OCI-LY3 (cell line): ENCODE data around the gene NIPAL4.

ENCODE experiments used
- H2AFZ ChIP-seq: fragments of 200-600, 300-600 bp; shearing (Covaris generic); 2 replicates; pipeline ENCODE4 v1.6.0; 2014; ENCODE audit warnings: antibody characterized with exemption, low read depth, low read length
- H3K27ac ChIP-seq: fragments of 200-600, 300-600 bp; sonication (generic); 2 replicates; pipeline ENCODE4 v1.5.1; 2014; ENCODE audit warnings: mild to moderate bottlenecking, low read length, moderate library complexity, mixed read lengths
- H3K27me3 ChIP-seq: fragments of 200-600, 300-600 bp; sonication (generic); 2 replicates; pipeline ENCODE4 v1.6.1; 2014; ENCODE audit warnings: low read depth, low read length, mixed read lengths
- H3K36me3 ChIP-seq: fragments of 200-600, 300-600 bp; sonication (generic); replicated peaks from 2 replicates; pipeline ENCODE3; 2014; ENCODE audit warnings: low read depth, low read length, mixed read lengths
- H3K4me1 ChIP-seq: fragments of 300-600, 200-600 bp; sonication (generic); 2 replicates; pipeline ENCODE4 v1.6.1; 2014; ENCODE audit warnings: low read length, mixed read lengths
- H3K4me2 ChIP-seq: fragments of 200-600, 300-600 bp; sonication (generic); 2 replicates; pipeline ENCODE4 v1.6.1; 2014; ENCODE audit warnings: low read length, mixed read lengths
- H3K4me3 ChIP-seq: fragments of 300-600, 200-600 bp; sonication (generic); 2 replicates; pipeline ENCODE4 v1.5.1; 2014; ENCODE audit warnings: antibody characterized with exemption, mild to moderate bottlenecking, low read length, moderate library complexity
- H3K79me2 ChIP-seq: fragments of 300-600, 200-600 bp; shearing (Covaris generic); 2 replicates; pipeline ENCODE4 v1.6.1; 2014; ENCODE audit warnings: mild to moderate bottlenecking, low read length, mixed read lengths
- H3K9ac ChIP-seq: fragments of 300-600, 200-600 bp; shearing (Covaris generic); 2 replicates; pipeline ENCODE4 v1.6.0; 2014; ENCODE audit warnings: mild to moderate bottlenecking, low read length, moderate library complexity
- H3K9me3 ChIP-seq: fragments of 200-600, 300-600 bp; shearing (Covaris generic); 2 replicates; pipeline ENCODE4 v1.6.1; 2014; ENCODE audit warnings: low read length, mixed read lengths; ENCODE audit not compliant: insufficient read depth
- H4K20me1 ChIP-seq: fragments of 200-600, 300-600 bp; sonication (generic); 2 replicates; pipeline ENCODE4 v1.6.1; 2016; ENCODE audit warnings: low read length, mixed read lengths; ENCODE audit not compliant: insufficient read depth
- CTCF ChIP-seq: fragments of 200-600, 300-600 bp; sonication (generic); IDR thresholded peaks from 2 replicates; pipeline ENCODE4 v1.5.1; 2014; ENCODE audit warnings: antibody characterized with exemption, low read length, low read depth
- EZH2phosphoT487 ChIP-seq: fragments of 200-600 bp; shearing (Covaris generic); IDR thresholded peaks from 2 replicates; pipeline ENCODE4 v1.6.1; 2018; ENCODE audit warnings: antibody characterized with exemption, mixed run types, low read depth

The NIPAL4 gene

GRCh38 chr5:157475432-157475831 is 15.4 kb downstream of the NIPAL4 start:
- H3K4me1 ChIP-seq = no peaks in the 10 kb centered on the region
- no peaks in the 10 kb centered on the region for H4K20me1 ChIP-seq
- H2AFZ ChIP-seq = no peak overlapping the region
- no peaks in the 10 kb centered on the region for H3K79me2 ChIP-seq
- H3K4me2 ChIP-seq = no peak overlapping the region
- no peak overlapping the region for H3K9ac ChIP-seq
- H3K4me3 ChIP-seq = no peak overlapping the region
- H3K27me3 ChIP-seq = no peaks in the 10 kb centered on the region
- H3K36me3 ChIP-seq = peaks cover 20% of the 10 kb centered on the region
- no peak overlapping the region for H3K27ac ChIP-seq
- TF ChIP-seq EZH2phosphoT487 = no peak
- TF ChIP-seq CTCF = no peak
- H3K9me3 ChIP-seq = no peaks in the 10 kb centered on the region

- no peak overlapping the region for H3K27ac ChIP-seq
- no peaks in the 10 kb centered on the region for H3K4me1 ChIP-seq
These were observed 16.8 kb downstream of the NIPAL4 start for GRCh38 chr5:157476702-157477408.

GRCh38 chr5:157477814-157478494 is 17.9 kb downstream of the NIPAL4 start:
- H3K4me2 ChIP-seq = no peak overlapping the region
- no peaks in the 10 kb centered on the region for H4K20me1 ChIP-seq
- no peaks in the 10 kb centered on the region for H3K79me2 ChIP-seq
- no peak overlapping the region for H3K27ac ChIP-seq
- no peak overlapping the region for H3K4me3 ChIP-seq
- no peaks in the 10 kb centered on the region for H3K4me1 ChIP-seq
- no peak overlapping the region for H2AFZ ChIP-seq
- no peak overlapping the region for H3K9ac ChIP-seq
- peaks cover 31% of the 10 kb centered on the region for H3K36me3 ChIP-seq
- H3K27me3 ChIP-seq = no peaks in the 10 kb centered on the region
- TF ChIP-seq CTCF (no peak), EZH2phosphoT487 (no peak)
- no peaks in the 10 kb centered on the region for H3K9me3 ChIP-seq

More at GRCh38 chr5:157476702-157477408, 16.8 kb downstream of the NIPAL4 start:
- no peak overlapping the region for H3K4me3 ChIP-seq
- H3K9me3 ChIP-seq = no peaks in the 10 kb centered on the region
- no peak overlapping the region for H3K4me2 ChIP-seq
- TF ChIP-seq CTCF (peak; percentile 64), EZH2phosphoT487 (no peak)
- H3K79me2 ChIP-seq = no peaks in the 10 kb centered on the region
- no peaks in the 10 kb centered on the region for H4K20me1 ChIP-seq
- peaks cover 31% of the 10 kb centered on the region for H3K36me3 ChIP-seq
- no peak overlapping the region for H2AFZ ChIP-seq
- no peak overlapping the region for H3K9ac ChIP-seq
- no peaks in the 10 kb centered on the region for H3K27me3 ChIP-seq

GRCh38 chr5:157478726-157479125 is 18.7 kb downstream of the NIPAL4 start:
- Histone ChIP-seq H3K79me2 (no peaks in the 10 kb centered on the region), H3K36me3 (peaks cover 35% of the 10 kb centered on the region), H3K4me2 (no peak overlapping the region), H3K4me1 (no peaks in the 10 kb centered on the region), H3K4me3 (no peak overlapping the region), H3K9ac (no peak overlapping the region), H3K9me3 (no peaks in the 10 kb centered on the region), H3K27me3 (no peaks in the 10 kb centered on the region), H2AFZ (no peak overlapping the region), H3K27ac (no peak overlapping the region), H4K20me1 (no peaks in the 10 kb centered on the region)
- TF ChIP-seq EZH2phosphoT487 (no peak), CTCF (no peak)
